NCI-H1930 (cell line): ENCODE measurements around the gene TRMT61A.

Experiments
- DNase-seq, 2 experiments: peaks; one replicate each; lab custom pipeline; 2025; lab: John Stamatoyannopoulos, UW

The TRMT61A gene

DNA sequence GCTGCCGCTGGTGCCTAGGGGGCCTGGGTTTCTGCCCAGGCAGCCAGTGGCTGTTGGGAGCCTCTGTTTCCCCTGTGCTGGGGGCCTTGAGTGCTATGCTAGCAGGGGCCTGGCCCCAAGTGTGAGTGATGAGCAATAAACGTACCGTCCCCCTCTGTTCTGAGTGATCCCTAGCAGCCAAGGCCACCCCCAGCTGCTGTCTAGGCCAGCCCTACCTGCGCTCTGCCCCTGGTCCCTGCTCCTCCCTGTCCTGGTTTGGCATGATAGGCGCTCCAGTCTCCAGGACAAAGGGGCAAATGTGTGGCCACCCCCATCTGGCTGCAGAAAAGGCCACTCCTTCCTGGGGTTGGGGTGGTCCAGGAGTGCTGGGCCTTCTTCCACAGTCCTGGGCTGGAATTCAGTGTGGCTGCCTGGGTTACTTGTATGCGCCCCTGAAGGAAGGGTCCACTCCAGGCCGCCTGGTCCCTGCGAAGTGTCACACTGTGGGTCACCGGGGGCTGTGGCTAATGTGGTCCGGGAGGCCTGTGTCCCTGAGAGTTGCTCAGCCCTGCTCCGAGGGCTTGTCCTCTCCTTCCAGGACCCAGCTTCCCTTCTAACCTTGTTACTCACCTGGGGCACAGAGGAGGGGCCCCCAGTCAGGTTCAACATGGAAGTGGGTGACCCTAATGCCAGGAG, 7.0 kb downstream of the TRMT61A start:
- no peak for DNase-seq

DNA sequence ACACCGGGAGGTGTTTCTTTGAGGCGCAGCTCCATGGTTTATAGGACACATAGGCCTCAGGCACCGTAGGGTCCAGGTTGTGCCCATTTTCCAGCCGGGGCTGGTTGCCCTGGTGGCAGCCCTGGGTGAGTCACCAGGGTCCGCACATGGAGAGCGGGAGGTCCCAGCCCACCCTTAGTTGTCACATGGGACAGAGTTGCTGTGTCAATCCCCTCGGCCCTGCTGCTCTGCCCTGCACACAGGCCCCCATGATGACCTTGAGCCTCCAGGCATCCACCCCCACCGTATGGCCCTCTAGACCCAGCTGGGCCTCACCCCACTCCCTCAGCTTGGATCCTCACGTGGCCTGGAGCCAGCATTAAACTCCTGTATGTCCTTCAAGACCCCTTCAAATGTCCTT, 7.7 kb downstream of the TRMT61A start:
- DNase-seq: no peak

DNA sequence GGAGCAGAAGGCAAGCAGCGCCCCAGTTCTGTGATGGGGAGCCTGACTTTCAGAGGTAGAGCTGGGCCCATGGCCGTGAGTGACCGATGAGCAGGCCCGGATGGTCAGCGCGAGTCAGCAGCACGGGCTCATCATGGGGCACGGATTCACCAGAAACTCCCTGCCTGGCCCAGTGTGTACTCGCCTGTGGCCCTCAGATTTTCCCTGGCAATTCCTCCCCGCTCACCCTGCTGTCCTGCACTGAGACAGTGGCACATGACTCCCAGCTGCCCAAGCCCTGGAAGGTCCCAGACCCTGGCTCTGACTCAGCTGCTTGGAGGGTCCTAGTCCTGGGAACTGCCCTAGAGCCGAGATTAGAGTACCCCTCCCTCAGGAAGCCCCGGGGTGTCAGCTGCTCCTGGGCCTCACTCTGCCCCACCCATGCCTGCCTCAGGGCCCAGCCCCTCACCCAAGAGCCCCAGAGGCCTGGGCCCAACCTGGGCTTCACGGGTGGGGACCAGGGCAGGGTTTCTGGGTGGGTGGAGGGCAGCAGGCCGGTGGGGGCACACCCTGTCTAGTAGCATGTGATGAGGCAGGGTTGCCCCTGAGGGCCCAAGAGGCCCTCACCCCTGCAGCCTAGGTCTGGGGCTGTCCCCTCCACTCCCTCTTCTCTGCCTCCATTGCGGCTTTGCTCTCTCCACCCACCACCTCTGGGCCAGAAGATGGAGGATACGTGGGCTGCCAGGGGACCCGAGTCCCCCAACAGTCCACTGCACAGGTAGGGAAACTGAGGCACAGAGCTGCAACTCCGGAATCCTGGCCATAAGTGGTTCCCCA, 8.4 kb downstream of the TRMT61A start:
- no peak for DNase-seq

DNA sequence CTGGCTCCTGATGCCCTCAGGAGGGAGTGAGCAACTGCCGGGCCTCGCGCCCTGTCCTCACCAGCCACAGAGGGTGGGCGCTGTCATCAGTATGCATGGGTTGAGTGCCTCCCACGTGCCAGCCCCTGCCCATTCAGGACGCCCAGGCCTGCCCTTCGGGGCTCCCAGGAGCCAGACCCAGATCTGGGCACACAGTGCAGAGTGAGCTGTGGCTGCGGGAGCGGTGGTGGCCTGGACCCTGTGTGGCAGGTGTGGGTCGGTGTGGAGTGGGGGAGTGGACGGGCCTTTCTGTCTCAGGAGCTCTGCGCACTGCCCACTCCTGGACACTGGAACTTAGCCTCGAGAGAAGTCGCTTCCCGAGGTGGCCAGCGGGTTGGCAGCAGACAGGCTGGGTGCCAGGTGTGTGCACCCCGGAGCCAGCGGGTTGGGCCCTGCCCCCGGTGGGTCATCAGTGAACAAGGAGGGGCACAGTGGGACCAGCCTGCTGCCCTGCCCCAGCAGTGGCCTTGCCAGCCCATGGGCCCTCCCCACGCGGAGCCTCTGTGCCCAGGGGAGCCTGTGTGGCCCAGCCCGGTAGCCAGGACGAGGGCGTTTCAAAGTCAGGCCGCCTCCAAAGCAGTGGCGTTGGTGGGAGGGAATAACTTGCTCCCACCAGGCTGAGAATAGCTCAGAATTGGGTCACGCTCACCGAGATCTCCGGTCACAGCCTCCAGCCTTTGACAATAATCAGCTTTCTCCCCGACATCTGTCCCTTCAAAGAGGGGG, 9.5 kb downstream of the TRMT61A start:
- DNase-seq: no peak

DNA sequence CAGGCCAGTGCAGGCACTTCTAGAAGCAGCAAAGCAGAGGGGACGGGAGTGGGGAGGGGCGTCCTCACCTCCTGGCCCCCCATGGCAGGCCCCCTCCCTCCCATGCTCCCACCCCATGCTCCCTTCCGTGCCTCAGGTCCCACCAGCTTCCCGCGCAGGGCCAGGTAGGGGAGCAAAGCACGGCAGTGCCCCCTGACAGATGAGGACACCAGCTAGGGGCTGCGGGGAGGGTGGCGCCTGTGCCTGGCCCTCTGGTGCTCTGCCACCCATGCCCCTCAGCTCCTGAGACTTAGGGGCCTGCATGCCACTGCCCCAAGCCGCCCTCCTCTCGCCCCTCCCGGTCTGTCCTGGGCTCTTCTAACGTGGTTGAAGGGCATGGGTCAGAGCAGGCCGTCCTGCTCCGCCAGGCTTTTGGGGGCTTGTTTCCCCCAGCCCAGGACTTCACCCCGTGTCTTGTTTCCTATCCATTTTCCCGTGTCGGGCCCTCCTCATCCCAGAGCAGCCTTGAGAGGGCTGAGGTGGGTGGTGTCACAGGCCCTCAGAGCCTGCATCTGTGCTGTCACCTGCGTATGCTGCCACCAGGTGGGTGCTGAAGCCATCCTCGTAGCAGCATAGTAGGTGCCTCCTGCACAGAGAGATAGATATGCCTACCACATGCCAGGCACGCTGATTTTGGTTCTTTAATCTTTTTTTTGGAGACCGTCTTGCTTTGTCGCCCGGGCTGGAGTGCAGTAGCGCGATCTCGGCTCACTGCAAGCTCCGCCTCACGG, 10.2 kb downstream of the TRMT61A start:
- no peak for DNase-seq

DNA sequence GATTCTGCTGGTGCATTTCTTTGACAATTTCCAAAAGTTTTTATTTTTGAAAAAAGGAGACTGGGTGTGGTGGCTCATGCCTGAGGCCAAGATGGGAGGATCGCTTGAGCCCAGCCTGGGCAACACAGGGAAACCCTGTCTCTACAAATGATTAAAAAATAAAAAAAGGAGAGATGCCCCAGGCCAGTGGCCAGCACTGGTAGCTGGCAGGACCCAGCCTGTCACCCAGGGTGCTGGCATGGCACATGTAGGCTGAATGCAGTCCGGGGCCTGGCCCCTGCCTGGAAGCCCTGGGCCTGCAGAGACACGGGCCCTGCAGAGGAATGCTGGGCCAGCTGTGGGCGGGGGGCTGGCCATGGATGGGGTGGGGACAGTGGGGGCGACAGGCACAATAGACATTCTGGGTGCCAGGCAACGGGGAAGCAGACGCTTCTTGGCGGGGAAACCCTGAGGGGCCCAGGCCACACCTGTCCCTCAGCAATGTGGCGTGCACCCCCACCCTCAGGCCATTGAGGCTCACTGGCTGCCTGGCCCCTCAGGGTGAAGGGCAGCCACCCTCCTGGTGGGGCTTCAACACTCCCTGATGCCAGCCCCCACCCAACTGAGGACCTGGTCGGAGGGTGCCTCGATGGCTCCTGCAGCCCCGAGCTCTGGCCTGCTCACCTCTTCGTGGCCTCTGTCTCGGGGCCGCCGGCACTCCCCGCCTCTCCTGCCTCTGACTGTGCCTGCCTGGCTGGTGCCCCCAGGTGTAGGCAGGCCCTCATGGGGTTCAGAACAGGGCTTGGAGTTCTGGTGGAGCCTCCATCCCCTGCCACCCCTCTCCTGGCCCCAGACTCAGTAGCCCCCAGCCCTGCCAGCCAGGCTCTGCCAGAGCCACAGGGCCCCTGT, 12.1 kb downstream of the TRMT61A start:
- DNase-seq: no peak

DNA sequence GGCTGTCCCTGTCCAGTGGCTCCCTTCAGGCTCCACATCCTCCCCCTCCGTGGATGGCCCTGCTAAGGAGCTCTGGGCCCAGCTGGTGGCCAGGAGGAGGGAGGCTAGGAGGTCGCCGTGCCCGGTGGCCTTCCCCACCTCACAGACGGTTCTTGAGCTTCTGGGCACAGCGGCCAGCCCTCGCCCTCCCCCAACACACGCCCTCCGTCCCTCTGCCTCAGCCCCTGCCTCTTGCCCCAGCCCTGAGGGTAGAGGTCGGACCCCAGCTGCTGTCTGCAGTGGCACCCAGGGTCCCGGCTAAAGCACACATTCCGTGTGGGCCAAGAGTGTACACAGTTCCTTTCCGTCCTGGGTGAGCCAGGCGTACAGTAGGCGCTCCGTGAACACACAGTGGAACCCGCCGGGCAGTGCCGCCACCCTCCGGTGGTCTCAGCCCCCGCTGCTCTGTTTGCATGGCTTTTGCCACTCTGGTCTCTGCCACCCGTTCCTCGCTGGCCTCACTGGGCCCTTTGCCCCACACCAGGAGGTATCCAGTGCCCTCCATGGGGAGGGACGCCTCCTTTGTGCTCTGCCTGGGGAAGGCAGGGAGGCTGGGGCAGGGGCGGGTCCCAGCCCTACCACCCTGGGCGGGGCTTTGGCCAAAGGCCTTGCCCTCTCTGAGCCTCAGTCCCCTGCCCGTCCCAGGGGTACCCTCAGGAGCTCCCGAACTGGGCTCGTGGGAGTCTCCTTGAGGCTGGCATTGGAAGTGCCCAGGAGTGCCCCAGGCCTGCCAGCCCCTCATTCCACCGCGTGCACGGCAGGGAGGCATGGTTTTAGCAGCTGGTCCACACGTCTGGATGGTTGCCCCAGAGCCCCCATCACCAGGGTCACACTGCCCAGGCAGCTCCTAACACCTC, 13.0 kb downstream of the TRMT61A start:
- no peak for DNase-seq

DNA sequence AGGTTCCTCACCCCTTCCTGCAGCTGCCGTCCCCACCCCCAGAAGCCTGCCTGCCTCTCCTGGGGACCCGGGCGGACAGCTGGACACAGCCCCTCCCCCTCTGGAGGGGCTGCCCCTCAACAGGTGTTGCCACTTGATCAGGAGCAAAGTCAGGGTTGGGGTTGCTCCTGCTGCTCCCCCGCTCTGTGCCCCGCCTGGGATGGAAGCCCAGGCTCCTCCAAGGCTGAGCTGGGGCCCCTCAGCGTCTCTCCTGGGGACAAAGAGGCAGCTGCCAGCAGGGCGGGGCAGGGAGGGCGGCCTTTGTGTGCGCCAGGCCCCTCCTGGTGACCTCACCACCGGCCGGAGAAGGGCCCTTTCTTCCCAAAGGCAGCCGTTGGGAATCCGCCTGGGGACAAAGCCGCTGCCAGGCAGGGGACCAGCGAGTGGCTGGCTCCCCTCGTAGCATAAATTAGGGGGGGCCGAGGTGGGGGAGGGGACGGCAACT, 13.7 kb downstream of the TRMT61A start:
- peak in 1 of 2 experiments; percentile 29 for DNase-seq

DNA sequence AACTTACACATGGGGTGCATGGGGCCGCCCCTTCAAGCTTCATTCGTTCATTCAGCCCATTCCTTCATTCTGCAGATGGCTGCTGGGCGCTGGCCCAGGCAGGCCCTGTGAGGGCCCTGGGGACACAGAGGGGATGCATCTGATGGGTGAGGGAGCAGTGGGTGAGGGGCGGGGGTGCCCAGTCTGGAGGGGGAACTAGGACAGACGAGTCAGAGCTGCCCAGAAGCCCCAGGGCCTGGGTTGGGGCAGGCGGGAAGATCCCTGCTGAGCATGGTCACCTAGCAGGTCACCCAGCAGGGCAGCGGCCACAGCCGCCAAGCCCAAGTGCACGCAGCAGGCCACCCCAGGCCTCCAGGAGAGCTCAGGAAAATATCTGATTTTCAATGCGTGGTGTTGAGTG, 14.1 kb downstream of the TRMT61A start:
- no peak for DNase-seq

DNA sequence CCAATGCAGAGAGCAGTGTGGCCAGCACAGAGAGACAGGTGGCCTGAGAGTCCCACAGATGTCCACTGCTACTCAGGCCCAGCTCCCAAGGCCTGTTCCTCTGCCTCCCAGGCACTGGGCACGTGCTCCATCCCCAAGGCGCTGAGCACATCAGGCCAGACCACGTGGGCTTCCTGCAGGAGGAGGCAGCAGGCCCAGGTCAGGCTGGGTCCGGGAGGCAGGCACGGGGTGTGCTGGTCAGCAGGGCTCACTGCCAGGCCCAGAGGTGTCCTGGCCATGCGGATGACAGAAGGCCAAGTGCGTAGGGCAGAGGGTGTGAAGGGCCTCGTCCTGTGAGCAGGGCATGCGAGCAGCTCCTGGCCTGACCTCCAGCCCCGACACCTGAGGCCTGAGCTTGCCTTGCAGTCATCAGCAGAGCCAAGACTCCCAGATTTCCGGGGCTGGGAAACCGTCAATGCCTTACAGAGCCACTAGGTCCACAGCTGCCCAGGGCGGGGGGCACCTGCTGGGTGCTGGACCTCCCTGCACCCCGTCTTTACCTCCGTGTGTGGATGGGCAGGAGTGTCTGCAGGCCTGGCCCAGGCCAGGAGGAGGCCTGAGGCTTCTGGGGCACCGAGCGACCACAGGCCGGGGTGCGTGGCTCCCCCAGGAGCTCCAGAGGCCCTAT, 14.9 kb downstream of the TRMT61A start:
- no peak for DNase-seq

DNA sequence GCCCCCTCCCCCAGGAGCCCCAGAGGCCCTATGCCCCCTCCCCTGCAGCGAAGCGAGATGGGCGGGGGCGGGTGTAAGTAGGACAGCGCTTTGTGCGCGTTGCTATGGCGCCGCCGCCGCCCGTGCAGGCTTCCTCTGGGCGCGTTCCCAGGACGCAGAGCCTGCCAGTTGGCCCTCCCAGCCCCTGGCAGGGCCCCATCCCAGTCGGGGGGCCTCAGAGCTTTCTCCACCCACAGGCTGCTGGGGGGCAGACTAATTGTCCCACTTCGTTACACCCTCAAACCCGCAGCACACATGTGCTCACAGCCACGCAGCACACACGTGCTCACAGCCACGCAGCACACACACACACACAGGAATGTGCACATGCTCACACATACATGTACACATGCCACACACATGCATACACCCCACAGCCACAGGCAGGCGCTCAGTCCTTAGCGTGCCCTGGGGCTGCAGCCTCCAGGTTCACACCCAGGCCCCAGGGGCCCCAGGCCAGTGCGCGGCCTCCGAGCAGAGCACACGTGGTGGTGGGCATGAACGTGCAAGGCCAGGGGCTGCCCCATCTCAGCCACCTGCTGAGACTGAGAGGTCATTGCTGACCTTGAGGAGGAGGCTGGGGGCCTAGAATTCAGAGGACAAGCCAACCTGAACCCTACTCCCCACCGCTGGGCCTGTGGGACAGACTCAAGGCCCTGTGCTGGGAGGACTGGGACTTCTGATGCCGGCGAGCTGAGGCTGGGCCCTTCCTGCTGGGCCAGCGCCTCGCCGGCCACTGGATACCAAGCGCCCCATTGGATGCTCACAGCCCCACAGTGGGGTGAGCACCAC, 15.6 kb downstream of the TRMT61A start:
- DNase-seq: no peak

DNA sequence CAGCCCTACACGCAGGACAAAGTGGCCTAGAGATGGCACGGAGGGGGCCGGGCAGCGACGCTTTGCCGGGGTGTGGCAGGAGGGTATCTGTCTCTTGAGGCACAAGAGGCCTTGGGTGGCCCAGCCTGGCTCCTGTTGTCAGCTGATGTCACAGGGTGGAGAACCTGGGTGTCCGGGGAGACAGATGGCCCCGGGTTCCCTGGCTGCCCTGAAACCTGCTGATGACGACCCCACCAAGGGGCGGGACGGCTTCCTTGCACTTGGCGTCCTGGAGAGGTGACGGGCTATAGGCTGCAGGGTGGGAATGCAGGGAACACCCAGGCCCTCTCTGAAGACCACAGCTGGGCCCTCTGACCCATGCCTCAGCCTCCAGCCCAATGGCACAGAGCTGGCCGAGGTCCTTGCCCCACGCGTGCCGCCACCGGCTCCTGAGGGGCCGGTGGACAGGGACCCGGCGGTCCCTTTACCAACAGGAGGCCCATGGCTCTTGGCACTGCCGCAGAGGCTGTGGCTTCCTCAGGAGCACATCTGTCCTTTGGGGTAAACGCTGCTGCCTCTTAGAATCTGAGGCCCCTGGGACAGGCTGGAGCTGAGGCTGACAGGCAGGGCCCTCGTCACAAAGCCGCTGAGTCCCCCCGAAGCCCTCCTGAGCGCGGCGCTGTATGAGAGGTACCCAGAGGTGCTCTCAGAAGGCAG, 16.4 kb downstream of the TRMT61A start:
- no peak for DNase-seq

DNA sequence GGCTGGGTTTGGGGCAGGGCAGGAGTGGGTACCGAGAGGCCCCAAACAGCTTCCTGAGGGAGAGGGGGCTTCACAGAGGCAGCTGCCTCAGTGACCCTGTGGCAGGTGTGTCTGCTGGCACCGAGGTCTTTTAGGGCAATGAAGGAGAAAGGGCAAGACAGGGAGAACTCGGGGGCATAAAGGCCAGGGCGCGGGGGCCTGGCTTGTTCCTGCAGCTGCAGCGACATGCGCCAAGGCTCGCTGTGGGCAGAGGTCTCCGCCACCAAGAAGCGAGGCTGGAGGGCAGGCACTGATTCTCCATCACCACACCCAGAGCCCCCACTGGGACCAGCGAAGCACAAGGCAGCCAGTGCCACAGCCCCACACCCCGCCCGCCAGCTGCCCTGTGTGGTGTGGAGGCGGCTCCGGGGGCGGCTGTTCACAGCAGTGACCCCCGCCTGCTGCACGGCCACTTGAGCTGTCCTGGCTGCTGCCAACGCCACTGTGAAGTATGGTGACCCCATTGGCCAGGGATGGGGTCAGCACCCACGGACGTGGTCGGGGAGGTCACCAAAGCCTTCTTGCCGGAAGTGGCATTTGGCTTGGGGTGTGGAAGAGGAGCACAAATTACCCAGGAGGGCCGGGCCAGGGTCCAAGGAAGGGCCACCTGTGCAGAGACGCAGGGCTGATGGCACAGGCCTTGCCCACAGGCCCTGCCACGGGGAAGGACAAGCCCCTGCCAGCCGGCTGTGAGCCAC, 17.1 kb downstream of the TRMT61A start:
- no peak for DNase-seq

DNA sequence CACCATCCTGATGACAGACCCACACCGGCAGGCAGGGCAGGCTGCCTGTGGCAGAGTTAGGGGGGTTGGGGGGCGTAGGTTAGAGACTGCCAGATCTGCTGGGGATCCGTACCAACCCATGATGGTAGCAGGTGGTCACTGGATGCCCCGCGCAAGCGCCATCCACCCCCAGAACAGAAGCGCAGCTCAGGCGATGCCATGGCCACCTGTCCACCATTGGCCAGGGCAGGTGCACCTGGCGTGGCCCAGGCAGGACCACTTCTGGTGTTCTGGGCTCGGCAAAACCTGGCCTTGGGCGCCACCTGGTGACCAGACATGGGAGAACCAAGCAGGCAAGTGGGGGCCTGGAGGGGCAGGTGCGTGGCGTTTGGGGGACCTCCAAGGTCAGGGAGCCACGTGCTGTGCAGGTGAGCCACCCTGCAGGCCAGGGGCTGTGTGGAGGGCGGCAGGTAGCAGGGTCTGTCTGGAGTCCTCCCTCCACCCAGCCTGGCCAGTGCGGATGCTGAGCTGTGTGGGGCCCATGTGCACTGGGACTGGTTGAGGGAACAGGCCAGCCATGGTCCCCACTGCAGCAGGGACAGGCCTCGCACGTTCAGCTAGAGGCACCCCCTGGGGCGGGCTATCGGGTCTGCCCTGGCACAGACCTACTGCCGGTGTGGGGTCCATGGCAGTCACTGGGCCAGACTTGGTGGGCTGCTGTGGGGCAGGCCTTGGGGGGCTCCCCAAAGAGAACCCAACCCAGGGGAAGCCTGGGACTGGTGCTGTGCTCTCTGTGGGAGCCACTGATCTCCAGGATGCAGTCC, 17.9 kb downstream of the TRMT61A start:
- DNase-seq: peak; percentile 30 to 56

DNA sequence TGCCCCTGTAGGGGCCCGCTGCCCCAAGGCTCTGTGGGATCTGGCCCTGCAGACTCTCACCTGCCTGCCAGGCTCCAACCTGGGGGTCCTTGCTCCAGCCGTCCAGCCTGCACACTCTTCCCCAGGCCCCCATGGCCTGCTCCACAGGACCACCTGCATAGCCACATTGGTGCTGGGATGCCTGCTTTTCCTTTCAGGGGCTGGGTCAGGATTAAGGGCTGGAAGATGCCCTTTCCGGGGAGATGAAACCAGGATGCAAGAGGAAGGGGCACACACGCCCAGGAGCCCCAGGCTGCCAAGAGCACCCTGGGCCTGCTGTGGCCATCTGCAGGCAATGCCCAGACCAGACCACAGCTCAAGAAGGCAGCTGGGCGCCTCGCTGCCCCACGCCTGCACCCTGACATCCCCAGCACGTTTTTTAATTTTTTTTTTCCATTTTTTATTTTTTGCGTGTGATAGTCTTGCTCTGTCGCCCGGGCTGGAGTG, 18.5 kb downstream of the TRMT61A start:
- no peak for DNase-seq

DNA sequence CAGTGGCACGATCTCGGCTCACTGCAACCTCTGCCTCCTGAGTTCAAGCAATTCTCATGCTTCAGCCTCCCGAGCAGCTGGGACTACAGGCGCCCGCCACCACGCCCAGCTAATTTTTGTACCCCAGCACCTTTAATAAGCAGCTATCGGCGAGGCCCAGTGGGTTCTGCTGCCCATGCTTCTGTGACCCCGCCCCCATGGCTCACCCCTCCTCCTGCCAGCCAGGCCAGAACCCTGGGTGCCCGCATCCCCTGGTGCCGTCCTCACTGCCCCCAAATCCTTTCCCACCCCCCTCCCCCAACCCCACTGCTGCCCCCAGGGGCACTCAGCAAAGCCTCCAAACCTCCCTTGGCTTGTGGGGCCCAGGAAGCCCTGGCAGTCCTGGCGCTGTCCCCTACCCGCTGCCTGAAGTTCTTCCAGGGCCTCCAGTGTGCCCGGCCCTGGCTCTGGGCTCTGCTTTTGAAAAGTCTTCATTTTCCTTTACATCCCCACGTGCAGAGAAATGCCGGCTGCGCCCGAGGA, 19.0 kb downstream of the TRMT61A start:
- DNase-seq: no peak
